ENCODE measurements around the gene SUGCT.

DNA sequence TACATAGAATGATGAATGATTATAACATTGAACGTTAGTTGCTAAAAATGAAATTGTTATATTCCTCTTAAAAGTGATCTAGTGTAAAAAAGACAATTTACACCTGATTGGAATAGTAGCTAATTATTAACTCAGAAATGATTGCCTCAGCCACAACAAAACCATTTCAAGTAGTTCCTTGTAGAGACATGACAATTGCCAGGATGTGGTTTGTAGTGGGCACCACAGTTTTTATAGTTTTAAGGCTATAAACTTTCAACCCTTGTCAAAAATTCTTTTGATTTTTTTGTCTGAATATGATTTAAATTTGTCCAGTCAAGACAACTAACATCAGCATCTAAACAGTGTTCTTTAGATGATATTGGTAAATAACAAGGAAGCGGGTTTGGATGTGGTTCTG is 145.2 kb downstream of the SUGCT start:
- TF ChIP-seq, protein P1, sequence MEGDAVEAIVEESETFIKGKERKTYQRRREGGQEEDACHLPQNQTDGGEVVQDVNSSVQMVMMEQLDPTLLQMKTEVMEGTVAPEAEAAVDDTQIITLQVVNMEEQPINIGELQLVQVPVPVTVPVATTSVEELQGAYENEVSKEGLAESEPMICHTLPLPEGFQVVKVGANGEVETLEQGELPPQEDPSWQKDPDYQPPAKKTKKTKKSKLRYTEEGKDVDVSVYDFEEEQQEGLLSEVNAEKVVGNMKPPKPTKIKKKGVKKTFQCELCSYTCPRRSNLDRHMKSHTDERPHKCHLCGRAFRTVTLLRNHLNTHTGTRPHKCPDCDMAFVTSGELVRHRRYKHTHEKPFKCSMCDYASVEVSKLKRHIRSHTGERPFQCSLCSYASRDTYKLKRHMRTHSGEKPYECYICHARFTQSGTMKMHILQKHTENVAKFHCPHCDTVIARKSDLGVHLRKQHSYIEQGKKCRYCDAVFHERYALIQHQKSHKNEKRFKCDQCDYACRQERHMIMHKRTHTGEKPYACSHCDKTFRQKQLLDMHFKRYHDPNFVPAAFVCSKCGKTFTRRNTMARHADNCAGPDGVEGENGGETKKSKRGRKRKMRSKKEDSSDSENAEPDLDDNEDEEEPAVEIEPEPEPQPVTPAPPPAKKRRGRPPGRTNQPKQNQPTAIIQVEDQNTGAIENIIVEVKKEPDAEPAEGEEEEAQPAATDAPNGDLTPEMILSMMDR (IDR thresholded peaks at IDR 0.05; ENCODE audit: borderline replicate concordance, extremely low read depth, low read length, poor library complexity, severe bottlenecking): no peak
- TF ChIP-seq EZH2 (IDR thresholded peaks at IDR 0.05; ENCODE audit: borderline replicate concordance, low read depth, low read length, severe bottlenecking): no peak

All from DND-41 (cell line).